Naive thymus-derived CD8-positive, alpha-beta T cell (primary cell): ENCODE data around the gene CFAP97. TPM values are rescaled to one million over a fixed set of nuclear protein-coding genes. Genes with fewer than 3 reads are reported as not detected.
"Not testable (repeated sequence)": the region's sequence is repeated elsewhere in the genome, so short reads cannot be mapped to it uniquely, and the experiment has no call there.

Source experiments
- ATAC-seq, 2 donors: fragments of 150-1000 bp; cut with Tn5 transposase in 1 of 2; sonication (Bioruptor Pico), chemical (Tn5 transposase) in 1 of 2; 1 replicate in 1 of 2; 2 replicates in 1 of 2; pipeline ENCODE4 v1.10.0; 2021; ENCODE audit warnings: mild to moderate bottlenecking in 2 of 2, moderate library complexity in 2 of 2
- POLR2A ChIA-PET: fragments of 350-600 bp; sonication (Branson Sonifier 250); formaldehyde crosslinking; loops from one replicate; lab custom pipeline; 2021; ENCODE audit warnings: antibody characterized with exemption; lab: Charles Lee
- DNase-seq, 10 donors: peaks; one replicate each; pipeline versions ENCODE4 v3.0.0 to v3.0.0-alpha.2; 2020 to 2022
- H3K27ac Mint-ChIP-seq, 10 donors: one replicate each; pipeline ENCODE4 v1.8.0; 2020 to 2022; ENCODE audit warnings: mild to moderate bottlenecking in 10 of 10, mixed read lengths in 10 of 10, moderate library complexity in 4 of 10, inconsistent platforms in 1 of 10
- H3K27me3 Mint-ChIP-seq, 5 donors: one replicate each; pipeline ENCODE4 v1.8.0; 2021 to 2022; ENCODE audit warnings: mixed read lengths in 5 of 5
- H3K36me3 Mint-ChIP-seq, 3 donors: one replicate each; pipeline ENCODE4 v1.8.0; 2020 to 2022; ENCODE audit warnings: mixed read lengths in 3 of 3, mild to moderate bottlenecking in 2 of 3, inconsistent platforms in 1 of 3
- H3K4me1 Mint-ChIP-seq, 4 donors: one replicate each; pipeline ENCODE4 v1.8.0; 2021 to 2022; ENCODE audit warnings: mixed read lengths in 4 of 4
- H3K4me3 Mint-ChIP-seq, 10 donors: one replicate each; pipeline ENCODE4 v1.8.0; 2020 to 2022; ENCODE audit warnings: mild to moderate bottlenecking in 10 of 10, mixed read lengths in 10 of 10, moderate library complexity in 6 of 10, inconsistent platforms in 1 of 10
- H3K9me3 Mint-ChIP-seq, 9 donors: one replicate each; pipeline ENCODE4 v1.8.0; 2020 to 2022; ENCODE audit warnings: mixed read lengths in 9 of 9, mild to moderate bottlenecking in 3 of 9, inconsistent platforms in 1 of 9, moderate library complexity in 1 of 9
- polyA plus RNA-seq, 3 donors: library from polyadenylated mRNA; unstranded; fragments of 300-500 nt; fragmentation: Illumina TruSeq; gene quantifications; one replicate each; pipeline ENCODE4 v1.2.3, GENCODE V29; 2021
- total RNA-seq, 8 experiments: library from RNA in 2 of 8; stranded (reverse) in 2 of 8; gene quantifications; one replicate each; pipeline ENCODE4 v1.2.3 and lab custom pipeline; 2021 to 2026

CFAP97 gene
- total and polyA plus RNA-seq, 5 experiments from 2014 or later = 37.2 to 73.0 (median 65.1) TPM

- peaks cover 0 to 3% (median 0%) of the 10 kb centered on the region in 9 donors for H3K9me3 Mint-ChIP-seq
- H3K27me3 Mint-ChIP-seq = no peaks in the 10 kb centered on the region
- POLR2A ChIA-PET = interaction anchor here (0.6 to 0.7 kb wide), 2 partner anchors 10 to 1465 kb away, joined by 3 read pairs; partner anchors contain the start of gene SNX25
- H3K36me3 Mint-ChIP-seq = peaks cover 3 to 6% (median 5%) of the 10 kb centered on the region in 3 donors
- ATAC-seq = peak in 1 of 2 donors; percentile 30
- H3K4me1 Mint-ChIP-seq = peaks cover 17 to 40% (median 27%) of the 10 kb centered on the region in 4 donors
- DNase-seq = no peak
- H3K4me3 Mint-ChIP-seq = peak overlapping the region in 1 of 10 donors; percentile 12
- H3K27ac Mint-ChIP-seq = peak overlapping the region in 3 of 10 donors; percentile 38 to 58 (median 46)
These were observed 15.9 kb upstream of the CFAP97 start for GRCh38 chr4:185219551-185220344.

GRCh38 chr4:185218312-185218711 is 14.5 kb upstream of the CFAP97 start:
- Mint-ChIP-seq H3K9me3 (peaks cover 0 to 3% (median 0%) of the 10 kb centered on the region in 9 donors), H3K4me3 (no peak overlapping the region), H3K36me3 (peaks cover 3 to 6% (median 5%) of the 10 kb centered on the region in 3 donors), H3K4me1 (peaks cover 22 to 51% (median 30%) of the 10 kb centered on the region in 4 donors), H3K27ac (peak overlapping the region in 3 of 10 donors; percentile 28 to 80 (median 40)), H3K27me3 (no peaks in the 10 kb centered on the region)
- POLR2A ChIA-PET = interaction anchor here (0.7 kb wide), 1 partner anchor 85 kb away, joined by 5 read pairs; no protein-coding TSS in a partner anchor
- DNase-seq (no peak), ATAC-seq (no peak)

GRCh38 chr4:185217408-185217975 is 13.7 kb upstream of the CFAP97 start:
- POLR2A ChIA-PET = no interaction called here
- Mint-ChIP-seq H3K27ac (peak overlapping the region in 1 of 10 donors; percentile 9), H3K9me3 (peaks cover 0 to 3% (median 0%) of the 10 kb centered on the region in 9 donors), H3K4me1 (peaks cover 21 to 59% (median 35%) of the 10 kb centered on the region in 4 donors), H3K27me3 (no peaks in the 10 kb centered on the region), H3K36me3 (peaks cover 2 to 6% (median 5%) of the 10 kb centered on the region in 3 donors), H3K4me3 (no peak overlapping the region)
- ATAC-seq (no peak), DNase-seq (no peak)

GRCh38 chr4:185215261-185215660 is 11.5 kb upstream of the CFAP97 start:
- Mint-ChIP-seq H3K27ac (peak overlapping the region in 1 of 10 donors; percentile 29), H3K4me1 (peaks cover 27 to 70% (median 45%) of the 10 kb centered on the region in 4 donors), H3K36me3 (no peaks in the 10 kb centered on the region), H3K27me3 (peaks cover 0 to 2% (median 0%) of the 10 kb centered on the region in 5 donors), H3K4me3 (no peak overlapping the region), H3K9me3 (no peaks in the 10 kb centered on the region)
- POLR2A ChIA-PET = no interaction called here
- ATAC-seq = no peak
- no peak for DNase-seq

GRCh38 chr4:185213877-185214276 is 10.1 kb upstream of the CFAP97 start:
- Mint-ChIP-seq H3K9me3 (no peaks in the 10 kb centered on the region), H3K4me3 (peak overlapping the region in 1 of 10 donors; percentile 33), H3K36me3 (no peaks in the 10 kb centered on the region), H3K4me1 (peaks cover 23 to 66% (median 40%) of the 10 kb centered on the region in 4 donors), H3K27me3 (peaks cover 0 to 2% (median 0%) of the 10 kb centered on the region in 5 donors), H3K27ac (peak overlapping the region in 2 of 10 donors; percentile 34 to 76)
- DNase-seq (no peak), ATAC-seq (no peak)
- POLR2A ChIA-PET = no interaction called here

GRCh38 chr4:185212581-185212980 is 8.8 kb upstream of the CFAP97 start:
- Mint-ChIP-seq H3K4me3 (peak overlapping the region in 1 of 10 donors; percentile 19), H3K4me1 (peaks cover 22 to 65% (median 41%) of the 10 kb centered on the region in 4 donors), H3K27ac (peak overlapping the region in 2 of 10 donors; percentile 25 to 76), H3K27me3 (peaks cover 0 to 2% (median 0%) of the 10 kb centered on the region in 5 donors), H3K36me3 (no peaks in the 10 kb centered on the region), H3K9me3 (no peaks in the 10 kb centered on the region)
- ATAC-seq (no peak), DNase-seq (no peak)
- POLR2A ChIA-PET = interaction anchor here (0.7 to 0.9 kb wide), 2 partner anchors 10 to 20 kb away, joined by 3 to 4 read pairs; no protein-coding TSS in a partner anchor

GRCh38 chr4:185211641-185212040 is 7.8 kb upstream of the CFAP97 start:
- POLR2A ChIA-PET = interaction anchor here (0.9 kb wide), 1 partner anchor 9 kb away, joined by 4 read pairs; no protein-coding TSS in a partner anchor
- peaks cover 19 to 56% (median 36%) of the 10 kb centered on the region in 4 donors for H3K4me1 Mint-ChIP-seq
- no peak for ATAC-seq
- no peak for DNase-seq
- peak overlapping the region in 9 of 10 donors; percentile 72 to 95 (median 88) for H3K4me3 Mint-ChIP-seq
- peaks cover 0 to 2% (median 0%) of the 10 kb centered on the region in 5 donors for H3K27me3 Mint-ChIP-seq
- H3K36me3 Mint-ChIP-seq = no peaks in the 10 kb centered on the region
- peak overlapping the region in 5 of 10 donors; percentile 1 to 87 (median 7) for H3K27ac Mint-ChIP-seq
- H3K9me3 Mint-ChIP-seq = no peaks in the 10 kb centered on the region

GRCh38 chr4:185211035-185211434 is 7.2 kb upstream of the CFAP97 start:
- peak overlapping the region in 8 of 10 donors; percentile 7 to 89 (median 52) for H3K27ac Mint-ChIP-seq
- DNase-seq = peak in 1 of 10 donors; percentile 9
- POLR2A ChIA-PET = interaction anchor here (0.6 kb wide), 1 partner anchor 222 kb away, joined by 5 read pairs; no protein-coding TSS in a partner anchor
- H3K4me3 Mint-ChIP-seq = peak overlapping the region; percentile 72 to 95 (median 89)
- no peak for ATAC-seq
- H3K27me3 Mint-ChIP-seq = peaks cover 0 to 2% (median 0%) of the 10 kb centered on the region in 5 donors
- peaks cover 19 to 53% (median 36%) of the 10 kb centered on the region in 4 donors for H3K4me1 Mint-ChIP-seq
- no peaks in the 10 kb centered on the region for H3K36me3 Mint-ChIP-seq
- H3K9me3 Mint-ChIP-seq = no peaks in the 10 kb centered on the region

GRCh38 chr4:185210102-185210981 is 6.5 kb upstream of the CFAP97 start:
- POLR2A ChIA-PET = interaction anchor here (0.6 to 2.0 kb wide), 5 partner anchors 55 to 476 kb away, joined by 3 to 12 read pairs (median 5); partner anchors contain the start of genes CENPU and SLC25A4
- ATAC-seq = peak; percentile 50 to 52
- Mint-ChIP-seq H3K27me3 (peaks cover 0 to 2% (median 0%) of the 10 kb centered on the region in 5 donors), H3K27ac (peak overlapping the region in 9 of 10 donors; percentile 55 to 95 (median 84)), H3K36me3 (no peaks in the 10 kb centered on the region), H3K4me3 (peak overlapping the region; percentile 72 to 95 (median 89)), H3K4me1 (peaks cover 19 to 54% (median 39%) of the 10 kb centered on the region in 4 donors), H3K9me3 (no peaks in the 10 kb centered on the region)
- peak; percentile 15 to 67 (median 44) for DNase-seq

- H3K27ac Mint-ChIP-seq, DNase-seq, H3K9me3 Mint-ChIP-seq, ATAC-seq, H3K27me3 Mint-ChIP-seq, H3K4me3 Mint-ChIP-seq, H3K36me3 Mint-ChIP-seq: not testable (repeated sequence)
- peaks cover 20 to 56% (median 42%) of the 10 kb centered on the region in 4 donors for H3K4me1 Mint-ChIP-seq
- POLR2A ChIA-PET = interaction anchor here (0.9 to 2.0 kb wide), 6 partner anchors 10 to 476 kb away, joined by 3 to 12 read pairs (median 3); partner anchors contain the start of genes CENPU, LRP2BP and SLC25A4
These were observed 6.0 kb upstream of the CFAP97 start for GRCh38 chr4:185209852-185210101.

GRCh38 chr4:185209031-185209851 is 5.4 kb upstream of the CFAP97 start, which contains the start of gene SNX25:
Gene SNX25, plus strand, starts transcription at chr4:185209598. Its CDS starts 229 bp downstream, at chr4:185209827.
- peaks cover 24 to 57% (median 46%) of the 10 kb centered on the region in 4 donors for H3K4me1 Mint-ChIP-seq

More at GRCh38 chr4:185209031-185209851, 5.4 kb upstream of the CFAP97 start, which contains the start of gene SNX25:
- POLR2A ChIA-PET = interaction anchor here (0.8 to 2.0 kb wide), 8 partner anchors 11 to 475 kb away, joined by 3 to 12 read pairs (median 3); partner anchors contain the start of genes ANKRD37, CENPU, LRP2BP and SLC25A4
- Mint-ChIP-seq H3K4me3 (peak within 1 kb of the TSS; percentile 77 to 95 (median 93)), H3K9me3 (no peaks in the 10 kb centered on the region), H3K36me3 (no peaks in the 10 kb centered on the region), H3K27me3 (peaks cover 0 to 2% (median 0%) of the 10 kb centered on the region in 5 donors), H3K27ac (peak within 1 kb of the TSS; percentile 24 to 95 (median 89))
- DNase-seq = peak; percentile 80 to 91 (median 86)
- ATAC-seq = peak; percentile 88 to 90
